Suppressor macrophage treated with lipopolysaccharide for 1 hour (primary cell): ENCODE results near the gene RPTOR.
"Not testable (repeated sequence)": the region's sequence is repeated elsewhere in the genome, so short reads cannot be mapped to it uniquely, and the experiment has no call there.

Experiments used
- DNase-seq, 3 donors: peaks; one replicate each; pipeline ENCODE4 v3.0.0-alpha.2; 2020 to 2022

Gene RPTOR

GRCh38 chr17:80513201-80513600, 31.4 kb upstream of the RPTOR start:
- DNase-seq, result no peak

- DNase-seq, result no peak
Measured at GRCh38 chr17:80513892-80514291, 30.7 kb upstream of the RPTOR start.

GRCh38 chr17:80516171-80516932, 28.3 kb upstream of the RPTOR start:
- DNase-seq, result no peak

- DNase-seq, result no peak
Measured at GRCh38 chr17:80517641-80518040, 27.0 kb upstream of the RPTOR start.

GRCh38 chr17:80518392-80518791, 26.2 kb upstream of the RPTOR start:
- DNase-seq, result no peak

GRCh38 chr17:80519091-80519781, 25.4 kb upstream of the RPTOR start:
- no peak for DNase-seq

GRCh38 chr17:80520810-80521455, 23.7 kb upstream of the RPTOR start:
- no peak for DNase-seq

- DNase-seq, result no peak
Measured at GRCh38 chr17:80523054-80523744, 21.4 kb upstream of the RPTOR start.

GRCh38 chr17:80523956-80524712, 20.5 kb upstream of the RPTOR start:
- DNase-seq, result no peak

- no peak for DNase-seq
Measured at GRCh38 chr17:80526116-80526910, 18.3 kb upstream of the RPTOR start.

- no peak for DNase-seq
Measured at GRCh38 chr17:80527016-80527645, 17.5 kb upstream of the RPTOR start.

- DNase-seq, result no peak
Measured at GRCh38 chr17:80528536-80528935, 16.1 kb upstream of the RPTOR start.

GRCh38 chr17:80529104-80529903, 15.3 kb upstream of the RPTOR start:
- DNase-seq, result no peak

GRCh38 chr17:80529904-80530292, 14.7 kb upstream of the RPTOR start:
- no peak for DNase-seq

- no peak for DNase-seq
Measured at GRCh38 chr17:80531400-80531799, 13.2 kb upstream of the RPTOR start.

- DNase-seq, result not testable (repeated sequence)
Measured at GRCh38 chr17:80537386-80537785, 7.3 kb upstream of the RPTOR start.

- no peak for DNase-seq
Measured at GRCh38 chr17:80538484-80538883, 6.2 kb upstream of the RPTOR start.

GRCh38 chr17:80539022-80539641, 5.5 kb upstream of the RPTOR start:
- peak; percentile 6 to 31 (median 22) for DNase-seq

- peak in 2 of 3 donors; percentile 9 to 32 for DNase-seq
Measured at GRCh38 chr17:80545499-80545826, 825 bp downstream of the RPTOR start.

- DNase-seq, result peak in 1 of 3 donors; percentile 9
Measured at GRCh38 chr17:80546267-80546666, 1.6 kb downstream of the RPTOR start.
